Measurements from ENCODE around the gene BRF1. TPM values are rescaled to one million over a fixed set of nuclear protein-coding genes. Genes with fewer than 3 reads are reported as not detected.

The BRF1 gene
- total and polyA plus RNA-seq, 2 of the 13 experiments (the other 11 are each of a cell fraction or from before 2014, with no cell fraction given) = 5.1 to 11.0 TPM

- Histone ChIP-seq H4K20me1 (ENCODE audit: insufficient read depth, low read length) (no peaks in the 10 kb centered on the region; the same call in 1 of the 2 replicates), H3K79me2 (ENCODE audit: insufficient read depth, low read length) (no peaks in the 10 kb centered on the region), H3K27me3 (ENCODE audit: control insufficient read depth in 1 of 2, insufficient read depth in 2 of 2, low read length in 2 of 2) (peaks cover 5 to 42% of the 10 kb centered on the region in 2 experiments; a peak in 3 of 5 replicates), H2AFZ (ENCODE audit: low read length) (no peak overlapping the region), H3K9me3 (ENCODE audit: low read length) (no peaks in the 10 kb centered on the region), H3K9ac (ENCODE audit: insufficient read depth, low read depth, low read length) (no peak overlapping the region), H3K27ac (ENCODE audit: extremely low read length, insufficient read depth, low read length) (no peak overlapping the region), H3K4me1 (ENCODE audit: insufficient read depth, low read length) (peaks cover 32% of the 10 kb centered on the region), H3K4me2 (ENCODE audit: low read depth, low read length) (no peak overlapping the region), H3K36me3 (replicated peaks in 1 of 2; ENCODE audit: control insufficient read depth in 1 of 2, insufficient read depth in 2 of 2, low read length in 2 of 2) (no peaks in the 10 kb centered on the region), H3K4me3 (replicated peaks in 1 of 3; ENCODE audit: insufficient read depth in 1 of 3, low read depth in 2 of 3, low read length in 3 of 3) (no peak overlapping the region)
- intact Hi-C loops (cut with micrococcal nuclease; ENCODE audit: unreplicated experiment) (no loop called here), in situ Hi-C loops (cut with HindIII; ENCODE audit: extremely low pct_ligation_motif_present, low pct_unique_long_range_greater_than_20kb) (loop anchor here (5.0 kb wide), 1 partner anchor 79 kb away; no protein-coding TSS in a partner anchor)
- no peak for DNase-seq (ENCODE audit: low spot score)
- WGBS (ENCODE audit: low lambda C conversion rate) = 5% methylated on average over 15 of the region's 18 CpGs
- CTCF ChIA-PET (ENCODE audit: low intra/inter-chr PET ratio, low total read pairs) = interaction anchor here (1.6 kb wide), 1 partner anchor 149 kb away, joined by 12 read pairs; no protein-coding TSS in a partner anchor
- FAIRE-seq = no peak
- POLR2A ChIA-PET = no interaction called here
- BruUV-seq (replicated peaks) = no TSS peak
- peak; percentile 55 for ATAC-seq
- TF ChIP-seq UBTF (CRISPR knock-in tag; IDR thresholded peaks at IDR 0.05) (peak; percentile 18; the same call in 1 of the 2 replicates), STAG1 (CRISPR knock-in tag; IDR thresholded peaks at IDR 0.05) (peak; percentile 49), HNRNPLL (IDR thresholded peaks at IDR 0.05; ENCODE audit: low read depth, low read length, poor library complexity, severe bottlenecking) (peak; percentile 18), ZNF598 (CRISPR knock-in tag; IDR thresholded peaks at IDR 0.05; ENCODE audit: borderline replicate concordance) (no peak), NCOA1 (CRISPR knock-in tag; IDR thresholded peaks at IDR 0.05) (no peak), ISL2 (CRISPR knock-in tag; IDR thresholded peaks at IDR 0.05) (no peak), SNRNP70 (IDR thresholded peaks at IDR 0.05; ENCODE audit: low read depth, low read length) (no peak), ARID4A (CRISPR knock-in tag; IDR thresholded peaks at IDR 0.05; ENCODE audit: borderline replicate concordance) (no peak), GABPB1 (CRISPR knock-in tag; IDR thresholded peaks at IDR 0.05) (0 out of 2 replicates have a peak, but pooled peaks have one; percentile 27), HMG20A (CRISPR knock-in tag; IDR thresholded peaks at IDR 0.05; ENCODE audit: borderline replicate concordance) (no peak), KDM2A (CRISPR knock-in tag; IDR thresholded peaks at IDR 0.05; ENCODE audit: borderline replicate concordance, low read depth) (peak; percentile 77; the same call in 1 of the 2 replicates), RAD21 (CRISPR knock-in tag; IDR thresholded peaks at IDR 0.05) (peak; percentile 63; the same call in 1 of the 2 replicates), XRCC5 (optimal IDR thresholded peaks at IDR 0.05; ENCODE audit: low read length) (peak; percentile 78), GZF1 (CRISPR knock-in tag; IDR thresholded peaks at IDR 0.05) (no peak), FLYWCH1 (CRISPR knock-in tag; IDR thresholded peaks at IDR 0.05) (no peak), SRSF1 (optimal IDR thresholded peaks at IDR 0.05; ENCODE audit: low read depth, low read length) (no peak)
- TF ChIP-seq, protein P1, sequence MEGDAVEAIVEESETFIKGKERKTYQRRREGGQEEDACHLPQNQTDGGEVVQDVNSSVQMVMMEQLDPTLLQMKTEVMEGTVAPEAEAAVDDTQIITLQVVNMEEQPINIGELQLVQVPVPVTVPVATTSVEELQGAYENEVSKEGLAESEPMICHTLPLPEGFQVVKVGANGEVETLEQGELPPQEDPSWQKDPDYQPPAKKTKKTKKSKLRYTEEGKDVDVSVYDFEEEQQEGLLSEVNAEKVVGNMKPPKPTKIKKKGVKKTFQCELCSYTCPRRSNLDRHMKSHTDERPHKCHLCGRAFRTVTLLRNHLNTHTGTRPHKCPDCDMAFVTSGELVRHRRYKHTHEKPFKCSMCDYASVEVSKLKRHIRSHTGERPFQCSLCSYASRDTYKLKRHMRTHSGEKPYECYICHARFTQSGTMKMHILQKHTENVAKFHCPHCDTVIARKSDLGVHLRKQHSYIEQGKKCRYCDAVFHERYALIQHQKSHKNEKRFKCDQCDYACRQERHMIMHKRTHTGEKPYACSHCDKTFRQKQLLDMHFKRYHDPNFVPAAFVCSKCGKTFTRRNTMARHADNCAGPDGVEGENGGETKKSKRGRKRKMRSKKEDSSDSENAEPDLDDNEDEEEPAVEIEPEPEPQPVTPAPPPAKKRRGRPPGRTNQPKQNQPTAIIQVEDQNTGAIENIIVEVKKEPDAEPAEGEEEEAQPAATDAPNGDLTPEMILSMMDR (CRISPR knock-in tag; IDR thresholded peaks at IDR 0.05) = peak; percentile 84
Observed at GRCh38 chr14:105203057-105203531, 97.7 kb downstream of the BRF1 start.

Measured in HepG2 (cell line).